ENCODE measurements around the gene ZNF778.

- TF ChIP-seq, protein P1, sequence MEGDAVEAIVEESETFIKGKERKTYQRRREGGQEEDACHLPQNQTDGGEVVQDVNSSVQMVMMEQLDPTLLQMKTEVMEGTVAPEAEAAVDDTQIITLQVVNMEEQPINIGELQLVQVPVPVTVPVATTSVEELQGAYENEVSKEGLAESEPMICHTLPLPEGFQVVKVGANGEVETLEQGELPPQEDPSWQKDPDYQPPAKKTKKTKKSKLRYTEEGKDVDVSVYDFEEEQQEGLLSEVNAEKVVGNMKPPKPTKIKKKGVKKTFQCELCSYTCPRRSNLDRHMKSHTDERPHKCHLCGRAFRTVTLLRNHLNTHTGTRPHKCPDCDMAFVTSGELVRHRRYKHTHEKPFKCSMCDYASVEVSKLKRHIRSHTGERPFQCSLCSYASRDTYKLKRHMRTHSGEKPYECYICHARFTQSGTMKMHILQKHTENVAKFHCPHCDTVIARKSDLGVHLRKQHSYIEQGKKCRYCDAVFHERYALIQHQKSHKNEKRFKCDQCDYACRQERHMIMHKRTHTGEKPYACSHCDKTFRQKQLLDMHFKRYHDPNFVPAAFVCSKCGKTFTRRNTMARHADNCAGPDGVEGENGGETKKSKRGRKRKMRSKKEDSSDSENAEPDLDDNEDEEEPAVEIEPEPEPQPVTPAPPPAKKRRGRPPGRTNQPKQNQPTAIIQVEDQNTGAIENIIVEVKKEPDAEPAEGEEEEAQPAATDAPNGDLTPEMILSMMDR (conservative IDR thresholded peaks at IDR 0.05 in 1 of 2, IDR thresholded peaks at IDR 0.05 in 1 of 2; ENCODE audit: low read depth in 1 of 2, low read length in 2 of 2), result no peak
- no peak for TF ChIP-seq EZH2 (IDR thresholded peaks at IDR 0.05; ENCODE audit: low read length, missing control alignments)
Measured at GRCh38 chr16:89277641-89278341, 60.3 kb downstream of the ZNF778 start.
